IMR-90 (cell line): ENCODE measurements around the gene ADAMTS14. TPM values are rescaled to one million over a fixed set of nuclear protein-coding genes. Genes with fewer than 3 reads are reported as not detected.

ENCODE experiments used
- ATAC-seq: fragments of 200-7000 bp; cut with Tn5 transposase; 2 replicates; pipeline ENCODE4 v1.9.1; 2020; ENCODE audit warnings: low read depth, mild to moderate bottlenecking, moderate library complexity
- BruUV-seq: library from RNA; stranded (reverse); fragments of 400-500 nt; replicated peaks from 2 replicates; lab custom pipeline; 2021; lab: Mats Ljungman, UMichigan
- CTCF ChIA-PET: fragments of 300-600 bp; formaldehyde crosslinking; extraction: SDS; loops from one replicate; lab custom pipeline; 2021; ENCODE audit warnings: antibody characterized with exemption; lab: Yijun Ruan, JAX
- POLR2A ChIA-PET: fragments of 300-600 bp; sonication (Branson Sonifier 250); formaldehyde crosslinking; loops from one replicate; lab custom pipeline; 2022; ENCODE audit warnings: antibody characterized with exemption; ENCODE audit not compliant: unreplicated experiment; lab: Charles Lee
- DNase-seq: peaks from one replicate; pipeline ENCODE4 v3.0.0; 2013
- H2AFZ ChIP-seq: replicated peaks from 2 replicates; pipeline ENCODE3; 2013; ENCODE audit warnings: low read length, mild to moderate bottlenecking; ENCODE audit not compliant: poor library complexity
- H2AK5ac ChIP-seq: 2 replicates; pipeline ENCODE4 v1.6.1; 2013; ENCODE audit warnings: low read depth, low read length, inconsistent platforms
- H2AK9ac ChIP-seq: replicated peaks from 2 replicates; pipeline ENCODE3; 2013; ENCODE audit warnings: mild to moderate bottlenecking, low read depth, low read length, moderate library complexity; ENCODE audit not compliant: poor library complexity
- H2BK120ac ChIP-seq: 2 replicates; pipeline ENCODE4 v1.6.1; 2013; ENCODE audit warnings: low read depth, low read length, inconsistent platforms
- H2BK15ac ChIP-seq: 3 replicates; pipeline ENCODE4 v1.6.1; 2013; ENCODE audit warnings: low read depth, low read length, inconsistent platforms
- H2BK20ac ChIP-seq: 2 replicates; pipeline ENCODE4 v1.6.1; 2013; ENCODE audit warnings: low read depth, mild to moderate bottlenecking, inconsistent platforms, low read length, moderate library complexity
- H2BK5ac ChIP-seq: 2 replicates; pipeline ENCODE4 v1.6.1; 2013; ENCODE audit warnings: mild to moderate bottlenecking, low read depth, low read length, inconsistent platforms; ENCODE audit not compliant: poor library complexity, severe bottlenecking
- H3K14ac ChIP-seq: replicated peaks from 2 replicates; pipeline ENCODE4 v1.6.1; 2013; ENCODE audit warnings: low read depth, low read length, inconsistent platforms
- H3K18ac ChIP-seq: 2 replicates; pipeline ENCODE4 v1.6.1; 2013; ENCODE audit warnings: low read depth, low read length, control low read depth
- H3K23ac ChIP-seq: 2 replicates; pipeline ENCODE4 v1.6.1; 2013; ENCODE audit warnings: low read depth, low read length, inconsistent platforms
- H3K27ac ChIP-seq: 2 replicates; pipeline ENCODE4 v1.5.1; 2013; ENCODE audit warnings: mild to moderate bottlenecking, control low read depth, low read length; ENCODE audit not compliant: insufficient read depth
- H3K27me3 ChIP-seq: 2 replicates; pipeline ENCODE4 v1.6.1; 2013; ENCODE audit warnings: low read length; ENCODE audit not compliant: control insufficient read depth, insufficient read depth
- H3K36me3 ChIP-seq: 2 replicates; pipeline ENCODE4 v1.6.1; 2013; ENCODE audit warnings: low read length, mixed read lengths; ENCODE audit not compliant: control insufficient read depth, insufficient read depth
- H3K4ac ChIP-seq: 2 replicates; pipeline ENCODE4 v1.6.1; 2013; ENCODE audit warnings: low read depth, low read length, inconsistent platforms
- H3K4me1 ChIP-seq: 2 replicates; pipeline ENCODE4 v1.6.1; 2013; ENCODE audit warnings: low read length, mixed read lengths; ENCODE audit not compliant: control insufficient read depth, insufficient read depth
- H3K4me2 ChIP-seq: 2 replicates; pipeline ENCODE4 v1.6.1; 2013; ENCODE audit warnings: low read depth, mild to moderate bottlenecking, control low read depth, low read length, moderate library complexity
- H3K4me3 ChIP-seq: 2 replicates; pipeline ENCODE4 v1.5.1; 2013; ENCODE audit warnings: low read depth, mild to moderate bottlenecking, control low read depth, low read length, moderate library complexity; ENCODE audit not compliant: insufficient read depth
- H3K56ac ChIP-seq: 2 replicates; pipeline ENCODE4 v1.6.1; 2013; ENCODE audit warnings: low read length, inconsistent platforms; ENCODE audit not compliant: insufficient read depth; ENCODE audit errors: extremely low read depth
- H3K79me1 ChIP-seq, 2 experiments: 2 replicates each; pipeline ENCODE4 v1.6.1; 2013; ENCODE audit warnings: low read length in 2 of 2, inconsistent platforms in 1 of 2, low read depth in 1 of 2
- H3K9ac ChIP-seq: 2 replicates; pipeline ENCODE4 v1.6.1; 2013; ENCODE audit warnings: low read depth, low read length, control low read depth
- H3K9me1 ChIP-seq: 2 replicates; pipeline ENCODE4 v1.6.1; 2013; ENCODE audit warnings: low read length, inconsistent platforms; ENCODE audit not compliant: insufficient read depth
- H3K9me3 ChIP-seq: 2 replicates; pipeline ENCODE4 v1.6.1; 2013; ENCODE audit warnings: low read length; ENCODE audit not compliant: control insufficient read depth, insufficient read depth
- H4K20me1 ChIP-seq: 2 replicates; pipeline ENCODE4 v1.6.1; 2013; ENCODE audit warnings: low read length, inconsistent platforms; ENCODE audit not compliant: insufficient read depth
- H4K5ac ChIP-seq: 2 replicates; pipeline ENCODE4 v1.6.1; 2013; ENCODE audit warnings: mild to moderate bottlenecking, low read depth, low read length, control low read depth
- H4K8ac ChIP-seq, 2 experiments: 2 replicates each; pipeline ENCODE4 v1.6.1; 2013; ENCODE audit warnings: low read depth in 2 of 2, low read length in 2 of 2, control low read depth in 1 of 2, inconsistent platforms in 1 of 2
- H4K91ac ChIP-seq: 2 replicates; pipeline ENCODE4 v1.6.1; 2013; ENCODE audit warnings: low read depth, low read length, inconsistent platforms; ENCODE audit not compliant: insufficient read depth
- BHLHE40 ChIP-seq: fragments of 150-350 bp; IDR thresholded peaks from 2 replicates; pipeline ENCODE4 v1.6.1; 2016; ENCODE audit warnings: mild to moderate bottlenecking, low read depth, low read length
- CEBPB ChIP-seq: IDR thresholded peaks from 2 replicates; pipeline ENCODE4 v1.6.1; 2012; ENCODE audit warnings: low read depth, low read length, improper control_type of control experiment
- CHD1 ChIP-seq: IDR thresholded peaks from 2 replicates; pipeline ENCODE4 v1.6.1; 2012; ENCODE audit warnings: low read depth, low read length, improper control_type of control experiment
- CTCF ChIP-seq: conservative IDR thresholded peaks from 2 replicates; pipeline ENCODE4 v1.5.1; 2012; ENCODE audit warnings: mild to moderate bottlenecking, low read depth, low read length, improper control_type of control experiment
- ELK1 ChIP-seq: fragments of 150-350 bp; IDR thresholded peaks from 2 replicates; pipeline ENCODE4 v1.6.1; 2016; ENCODE audit warnings: low read depth, mild to moderate bottlenecking, low read length, moderate library complexity, borderline replicate concordance
- FOS ChIP-seq: fragments of 150-350 bp; IDR thresholded peaks from 2 replicates; pipeline ENCODE4 v1.6.1; 2016; ENCODE audit warnings: low read depth, low read length
- MAFK ChIP-seq: IDR thresholded peaks from 2 replicates; pipeline ENCODE4 v1.6.1; 2012; ENCODE audit warnings: low read depth, low read length, improper control_type of control experiment
- MAZ ChIP-seq: IDR thresholded peaks from 2 replicates; pipeline ENCODE4 v1.6.1; 2012; ENCODE audit warnings: low read depth, mild to moderate bottlenecking, low read length, improper control_type of control experiment, moderate library complexity, borderline replicate concordance
- MXI1 ChIP-seq: IDR thresholded peaks from 2 replicates; pipeline ENCODE4 v1.6.1; 2012; ENCODE audit warnings: low read depth, mild to moderate bottlenecking, low read length, moderate library complexity, borderline replicate concordance
- POLR2A ChIP-seq: IDR thresholded peaks from 2 replicates; pipeline ENCODE4 v1.6.1; 2012; ENCODE audit warnings: mild to moderate bottlenecking, low read depth, low read length
- RAD21 ChIP-seq: IDR thresholded peaks from 2 replicates; pipeline ENCODE4 v1.6.1; 2012; ENCODE audit warnings: low read length, improper control_type of control experiment
- RCOR1 ChIP-seq: IDR thresholded peaks from 2 replicates; pipeline ENCODE4 v1.6.1; 2012; ENCODE audit warnings: mild to moderate bottlenecking, low read length, improper control_type of control experiment; ENCODE audit not compliant: insufficient replicate concordance
- RFX5 ChIP-seq: IDR thresholded peaks from 2 replicates; pipeline ENCODE4 v1.8.0; 2012; ENCODE audit warnings: low read depth, mild to moderate bottlenecking, low read length, moderate library complexity
- SMC3 ChIP-seq: fragments of 150-350 bp; IDR thresholded peaks from 2 replicates; pipeline ENCODE4 v1.6.1; 2016; ENCODE audit warnings: low read depth, mild to moderate bottlenecking, antibody characterized with exemption, low read length, moderate library complexity
- USF2 ChIP-seq: fragments of 150-350 bp; IDR thresholded peaks from 2 replicates; pipeline ENCODE4 v1.6.1; 2017; ENCODE audit warnings: mild to moderate bottlenecking, antibody characterized with exemption, low read length, low read depth
- WGBS, 2 experiments: methylation state at CpG; one replicate each; pipeline versions ENCODE4 v1.1.5 to v1.1.7; 2013; ENCODE audit warnings: missing lambda C conversion rate in 2 of 2; ENCODE audit not compliant: insufficient read length in 1 of 2; ENCODE audit errors: extremely low coverage in 2 of 2; 5-methylcytosine and 5-hydroxymethylcytosine counted together
- dilution Hi-C: fragments of 300-500 bp; cut with HindIII; formaldehyde crosslinking; loops from one replicate; pipeline ENCODE4 v1.14.3; 2018; ENCODE audit warnings: low sequenced_read_pairs; ENCODE audit not compliant: unreplicated experiment
- in situ Hi-C: fragments of 300-500 bp; cut with MboI; formaldehyde crosslinking; loops from 3 replicates; pipeline ENCODE4 v1.14.3; 2019; ENCODE audit warnings: low sequenced_read_pairs, inconsistent platforms, mixed read lengths
- intact Hi-C: fragments of 100-400 bp; cut with micrococcal nuclease; formaldehyde crosslinking; loops from 2 replicates; pipeline ENCODE4 v1.10.0; 2022
- polyA plus RNA-seq, 3 experiments: library from polyadenylated mRNA; depleted of rRNA; stranded (reverse); fragments of >200 nt; gene quantifications; 2 replicates each; pipeline ENCODE4 v1.2.3, GENCODE V29; 2012; ENCODE audit warnings: low replicate concordance in 1 of 3
- total RNA-seq: library from RNA; depleted of rRNA; stranded (reverse); fragments of >200 nt; gene quantifications from 2 replicates; pipeline ENCODE4 v1.2.3, GENCODE V29; 2012

Gene ADAMTS14
- total and polyA plus RNA-seq, 2 of the 4 experiments (the other 2 are of a cell fraction), result under 0.01 to 0.31 TPM

GRCh38 chr10:70747192-70747965 is 75.1 kb downstream of the ADAMTS14 start:
- Histone ChIP-seq H4K91ac (no peak overlapping the region), H2BK20ac (no peak overlapping the region), H3K79me1 (no peaks in the 10 kb centered on the region), H3K9me1 (no peaks in the 10 kb centered on the region), H2BK15ac (no peak overlapping the region), H3K27ac (no peak overlapping the region), H3K4ac (no peak overlapping the region), H3K4me2 (no peak overlapping the region), H4K5ac (no peak overlapping the region), H3K18ac (no peak overlapping the region), H3K23ac (no peak overlapping the region), H3K4me3 (no peak overlapping the region), H4K20me1 (no peaks in the 10 kb centered on the region), H3K9ac (no peak overlapping the region), H3K36me3 (no peaks in the 10 kb centered on the region), H3K27me3 (peaks cover 5% of the 10 kb centered on the region), H2AK5ac (no peak overlapping the region), H2BK120ac (no peak overlapping the region), H3K14ac (no peak overlapping the region), H2AFZ (no peak overlapping the region), H4K8ac (no peak overlapping the region), H2AK9ac (no peak overlapping the region), H2BK5ac (no peak overlapping the region), H3K4me1 (peaks cover 2% of the 10 kb centered on the region; the same call in 1 of the 2 replicates), H3K9me3 (peaks cover 3% of the 10 kb centered on the region), H3K56ac (no peak overlapping the region)
- dilution Hi-C loops, result no loop called here
- WGBS, 2 experiments, result 76% methylated on average over 8 of the region's 15 CpGs; no CpG with 5 or more reads in 1 of the 2 experiments
- intact Hi-C loops, result no loop called here
- ATAC-seq, result no peak
- POLR2A ChIA-PET, result no interaction called here
- DNase-seq, result no peak
- TF ChIP-seq USF2, result no peak
- TF ChIP-seq ELK1, result no peak
- TF ChIP-seq MXI1, result no peak
- TF ChIP-seq FOS, result no peak
- TF ChIP-seq RAD21, result no peak
- no peak for TF ChIP-seq CHD1
- TF ChIP-seq MAZ, result no peak
- no peak for TF ChIP-seq POLR2A
- no peak for TF ChIP-seq CEBPB
- TF ChIP-seq CTCF, result no peak
- TF ChIP-seq SMC3, result no peak
- TF ChIP-seq RFX5, result no peak
- TF ChIP-seq BHLHE40, result no peak
- TF ChIP-seq RCOR1, result no peak
- TF ChIP-seq MAFK, result no peak
- CTCF ChIA-PET, result no interaction called here
- in situ Hi-C loops, result no loop called here
- BruUV-seq, result no TSS peak
